ENCODE data around the gene DSCAML1.
A peak's percentile ranks its signal among the peaks of the same experiment; 100 is the strongest.

Gene DSCAML1

GRCh38 chr11:117417342-117417741 is 379.7 kb downstream of the DSCAML1 start:
- Histone ChIP-seq H3K4me1 (no peaks in the 10 kb centered on the region), H3K36me3 (peaks cover 1 to 12% (median 3%) of the 10 kb centered on the region in 3 donors), H3K27ac (no peak overlapping the region), H3K27me3 (peaks cover 0 to 2% of the 10 kb centered on the region in 2 donors), H3K9me3 (no peaks in the 10 kb centered on the region), H3K4me3 (no peak overlapping the region)
- intact Hi-C loops (cut with DNase I; ENCODE audit: low total_unique reads) = no loop called here
- TF ChIP-seq CTCF (IDR thresholded peaks at IDR 0.05) = no peak
- DNase-seq = no peak

DNA sequence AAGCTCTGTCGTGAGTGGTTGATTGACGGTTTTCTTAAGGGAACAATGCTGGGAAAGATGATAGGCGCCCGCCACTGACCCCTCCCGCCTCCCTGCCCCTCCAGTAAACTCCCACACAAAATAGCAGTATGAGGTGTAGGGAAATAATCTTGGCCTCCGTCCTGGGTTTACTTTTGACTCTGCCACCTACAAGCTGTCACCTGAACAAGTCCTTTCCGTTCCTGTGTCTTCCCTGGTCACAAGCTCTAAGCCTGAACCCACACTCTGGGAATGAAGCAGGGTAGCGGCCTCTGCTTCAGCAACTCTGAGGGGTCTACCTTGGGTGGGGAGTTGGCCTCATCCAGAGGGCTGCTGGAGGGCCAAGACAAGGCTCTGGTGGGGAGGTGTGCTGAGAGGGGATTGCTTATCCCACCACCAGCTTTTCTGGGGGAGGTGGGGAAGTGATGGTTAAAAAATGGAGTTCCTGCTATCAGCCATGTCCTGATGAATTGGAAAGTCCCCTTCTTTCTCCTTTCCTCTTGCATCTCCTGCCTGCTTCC is 381.6 kb downstream of the DSCAML1 start:
- H3K27me3 ChIP-seq = peaks cover 0 to 2% of the 10 kb centered on the region in 2 donors
- TF ChIP-seq CTCF (IDR thresholded peaks at IDR 0.05) = no peak
- H3K9me3 ChIP-seq = no peaks in the 10 kb centered on the region
- intact Hi-C loops (cut with DNase I; ENCODE audit: low total_unique reads) = no loop called here
- H3K4me3 ChIP-seq = no peak overlapping the region
- H3K4me1 ChIP-seq = no peaks in the 10 kb centered on the region
- H3K27ac ChIP-seq = no peak overlapping the region
- H3K36me3 ChIP-seq = peaks cover 17 to 31% (median 17%) of the 10 kb centered on the region in 3 donors
- peak in 1 of 2 donors; percentile 49 for DNase-seq

GRCh38 chr11:117414724-117415123 is 382.3 kb downstream of the DSCAML1 start:
- H3K9me3 ChIP-seq = no peaks in the 10 kb centered on the region
- no peaks in the 10 kb centered on the region for H3K4me1 ChIP-seq
- intact Hi-C loops (cut with DNase I; ENCODE audit: low total_unique reads) = no loop called here
- DNase-seq = no peak
- H3K27me3 ChIP-seq = no peaks in the 10 kb centered on the region
- peaks cover 22 to 38% (median 24%) of the 10 kb centered on the region in 3 donors for H3K36me3 ChIP-seq
- no peak for TF ChIP-seq CTCF (IDR thresholded peaks at IDR 0.05)
- no peak overlapping the region for H3K27ac ChIP-seq
- H3K4me3 ChIP-seq = no peak overlapping the region

- DNase-seq = peak in 1 of 2 donors; percentile 16
- TF ChIP-seq CTCF (IDR thresholded peaks at IDR 0.05) = no peak
- Histone ChIP-seq H3K9me3 (no peaks in the 10 kb centered on the region), H3K4me3 (no peak overlapping the region), H3K4me1 (no peaks in the 10 kb centered on the region), H3K27me3 (no peaks in the 10 kb centered on the region), H3K27ac (no peak overlapping the region), H3K36me3 (peaks cover 33 to 49% (median 35%) of the 10 kb centered on the region in 3 donors)
- intact Hi-C loops (cut with DNase I; ENCODE audit: low total_unique reads) = no loop called here
These were observed 383.4 kb downstream of the DSCAML1 start for GRCh38 chr11:117413616-117414015.

- intact Hi-C loops (cut with DNase I; ENCODE audit: low total_unique reads) = no loop called here
These were observed 384.3 kb downstream of the DSCAML1 start for GRCh38 chr11:117412653-117413275.

More at GRCh38 chr11:117412653-117413275, 384.3 kb downstream of the DSCAML1 start:
- H3K9me3 ChIP-seq = no peaks in the 10 kb centered on the region
- H3K4me1 ChIP-seq = no peaks in the 10 kb centered on the region
- H3K27ac ChIP-seq = no peak overlapping the region
- DNase-seq = peak in 1 of 2 donors; percentile 21
- peaks cover 41 to 58% (median 44%) of the 10 kb centered on the region in 3 donors for H3K36me3 ChIP-seq
- TF ChIP-seq CTCF (IDR thresholded peaks at IDR 0.05) = no peak
- H3K4me3 ChIP-seq = no peak overlapping the region
- no peaks in the 10 kb centered on the region for H3K27me3 ChIP-seq
